Stomach (tissue), 4 donors: Measurements from ENCODE around the gene PHETA2.

Experiments used
- CTCF ChIP-seq, 7 experiments: fragments of 450-650 bp in 4 of 7; fragments of 200-600 bp in 3 of 7; sonication (generic) in 3 of 7; IDR thresholded peaks; one replicate each; pipeline ENCODE4 v1.5.1; 2016 to 2019; ENCODE audit warnings: antibody characterized with exemption in 7 of 7, control low read depth in 2 of 7, mild to moderate bottlenecking in 1 of 7
- EP300 ChIP-seq: sonication (generic); formaldehyde crosslinking; IDR thresholded peaks from one replicate; pipeline ENCODE4 v1.6.1; 2017; ENCODE audit warnings: antibody characterized with exemption
- POLR2A ChIP-seq, 4 donors: fragments of 450-650 bp; IDR thresholded peaks; one replicate each; pipeline ENCODE4 v1.6.1; 2016; ENCODE audit warnings: antibody characterized with exemption in 4 of 4, control low read depth in 2 of 4, mild to moderate bottlenecking in 1 of 4, moderate library complexity in 1 of 4
- POLR2AphosphoS5 ChIP-seq, 3 donors: sonication (generic); formaldehyde crosslinking; IDR thresholded peaks; one replicate each; pipeline ENCODE4 v1.6.1; 2016; ENCODE audit warnings: antibody characterized with exemption in 3 of 3

GRCh38 chr22:42077486-42078125 lies 3.6 kb downstream of the PHETA2 start:
- TF ChIP-seq CTCF (IDR thresholded peaks at IDR 0.05) (no peak), POLR2AphosphoS5 (IDR thresholded peaks at IDR 0.05) (no peak), POLR2A (IDR thresholded peaks at IDR 0.05) (no peak), EP300 (no peak)
